HEK293T (cell line): Measurements from ENCODE around the gene PTTG1IP.

Source experiments
- ARNT ChIP-seq: fragments of 450-650 bp; IDR thresholded peaks from 2 replicates; pipeline ENCODE4 v1.6.1; 2017; ENCODE audit warnings: mild to moderate bottlenecking
- FOXK2 ChIP-seq: fragments of 450-650 bp; IDR thresholded peaks from 2 replicates; pipeline ENCODE4 v1.6.1; 2016; ENCODE audit warnings: mild to moderate bottlenecking
- SP1 ChIP-seq: fragments of 450-650 bp; IDR thresholded peaks from 2 replicates; pipeline ENCODE4 v1.6.1; 2017
- ZNF384 ChIP-seq: fragments of 450-650 bp; IDR thresholded peaks from 2 replicates; pipeline ENCODE4 v1.6.1; 2016

GRCh38 chr21:44816761-44817505 lies 56.6 kb downstream of the PTTG1IP start:
- no peak for TF ChIP-seq FOXK2
- no peak for TF ChIP-seq ZNF384
- no peak for TF ChIP-seq ARNT
- TF ChIP-seq SP1: no peak
